Body of pancreas (tissue), 4 donors: Measurements from ENCODE around the gene SPOCK3. TPM values are rescaled to one million over a fixed set of nuclear protein-coding genes. Genes with fewer than 3 reads are reported as not detected.

Experiments
- ATAC-seq: fragments of 150-250 bp; one replicate; pipeline ENCODE4 v1.9.1; 2016
- DNase-seq, 4 donors: peaks; one replicate each; pipeline ENCODE4 v3.0.0-alpha.2; 2019
- H3K27ac ChIP-seq, 4 donors: fragments of 200-600 bp; sonication (generic); 1 replicate in 3 of 4; 2 replicates in 1 of 4; pipeline versions ENCODE4 v1.5.1 to v1.6.1; 2016 to 2019; ENCODE audit warnings: mild to moderate bottlenecking in 1 of 4, mixed read lengths in 1 of 4, moderate library complexity in 1 of 4
- H3K27me3 ChIP-seq, 2 donors: fragments of 200-600 bp; sonication (generic); one replicate each; pipeline ENCODE4 v1.6.0; 2016; ENCODE audit warnings: mild to moderate bottlenecking in 1 of 2
- H3K36me3 ChIP-seq, 2 donors: fragments of 200-600 bp; sonication (generic); replicated peaks in 1 of 2; 2 replicates each; pipeline ENCODE4 v1.5.1; 2016; ENCODE audit warnings: low read depth in 2 of 2; ENCODE audit not compliant: insufficient read depth in 1 of 2
- H3K4me1 ChIP-seq: fragments of 200-600 bp; sonication (generic); one replicate; pipeline ENCODE4 v1.6.0; 2016
- H3K4me3 ChIP-seq, 2 donors: fragments of 200-600 bp; sonication (generic); 1 replicate in 1 of 2; 2 replicates in 1 of 2; pipeline ENCODE4 v1.5.1; 2016 to 2019
- H3K9me3 ChIP-seq, 3 donors: fragments of 200-600 bp; sonication (generic); 1 replicate in 2 of 3; 2 replicates in 1 of 3; pipeline ENCODE4 v1.5.1; 2016
- POLR2A ChIP-seq, 3 donors: fragments of 450-650 bp; IDR thresholded peaks; one replicate each; pipeline ENCODE4 v1.6.1; 2016; ENCODE audit warnings: antibody characterized with exemption in 3 of 3, mild to moderate bottlenecking in 2 of 3
- WGBS, 2 donors: methylation state at CpG; one replicate each; pipeline ENCODE4 v1.1.5; 2017; 5-methylcytosine and 5-hydroxymethylcytosine counted together
- intact Hi-C: fragments of 100-400 bp; cut with DNase I; formaldehyde crosslinking; loops from one replicate; pipeline ENCODE4 v1.15.1; 2023
- total RNA-seq, 2 donors: library from RNA; depleted of rRNA; stranded (reverse); fragments of >200 nt; gene quantifications; one replicate each; pipeline ENCODE4 v1.1.0, GENCODE V29; 2016
- TF ChIP-seq, protein P1 (sequence below), 7 experiments: fragments of 450-650 bp in 4 of 7; fragments of 200-600 bp in 3 of 7; sonication (generic) in 3 of 7; IDR thresholded peaks; one replicate each; pipeline ENCODE4 v1.5.1; 2016 to 2019; ENCODE audit warnings: antibody characterized with exemption in 7 of 7

Gene SPOCK3
- total RNA-seq, 2 donors from 2014 or later = not detected

DNA sequence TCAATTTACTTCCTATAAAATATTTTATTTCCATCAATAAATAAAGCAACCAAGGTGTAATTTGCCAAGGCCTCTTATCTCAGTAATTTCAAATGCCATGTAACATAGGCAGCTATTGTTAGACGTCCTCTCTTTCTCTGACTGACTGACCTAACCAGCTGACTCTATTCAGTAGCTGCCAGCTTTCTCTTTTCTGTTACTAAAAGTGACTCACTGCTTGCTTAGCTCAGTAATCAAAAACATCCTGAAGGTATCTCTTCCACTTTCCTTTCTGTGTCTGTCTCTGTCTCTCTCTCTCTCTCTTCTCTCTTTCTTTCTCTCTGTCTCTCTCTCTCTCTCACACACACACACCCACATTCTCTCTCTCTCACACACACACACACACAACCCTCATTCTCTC, 134.2 kb downstream of the SPOCK3 start:
- ATAC-seq = no peak
- no peak for TF ChIP-seq POLR2A (IDR thresholded peaks at IDR 0.05)
- TF ChIP-seq, protein P1, sequence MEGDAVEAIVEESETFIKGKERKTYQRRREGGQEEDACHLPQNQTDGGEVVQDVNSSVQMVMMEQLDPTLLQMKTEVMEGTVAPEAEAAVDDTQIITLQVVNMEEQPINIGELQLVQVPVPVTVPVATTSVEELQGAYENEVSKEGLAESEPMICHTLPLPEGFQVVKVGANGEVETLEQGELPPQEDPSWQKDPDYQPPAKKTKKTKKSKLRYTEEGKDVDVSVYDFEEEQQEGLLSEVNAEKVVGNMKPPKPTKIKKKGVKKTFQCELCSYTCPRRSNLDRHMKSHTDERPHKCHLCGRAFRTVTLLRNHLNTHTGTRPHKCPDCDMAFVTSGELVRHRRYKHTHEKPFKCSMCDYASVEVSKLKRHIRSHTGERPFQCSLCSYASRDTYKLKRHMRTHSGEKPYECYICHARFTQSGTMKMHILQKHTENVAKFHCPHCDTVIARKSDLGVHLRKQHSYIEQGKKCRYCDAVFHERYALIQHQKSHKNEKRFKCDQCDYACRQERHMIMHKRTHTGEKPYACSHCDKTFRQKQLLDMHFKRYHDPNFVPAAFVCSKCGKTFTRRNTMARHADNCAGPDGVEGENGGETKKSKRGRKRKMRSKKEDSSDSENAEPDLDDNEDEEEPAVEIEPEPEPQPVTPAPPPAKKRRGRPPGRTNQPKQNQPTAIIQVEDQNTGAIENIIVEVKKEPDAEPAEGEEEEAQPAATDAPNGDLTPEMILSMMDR (IDR thresholded peaks at IDR 0.05) = no peak
- no peak for DNase-seq
- Histone ChIP-seq H3K4me1 (no peaks in the 10 kb centered on the region), H3K4me3 (no peak overlapping the region), H3K36me3 (no peaks in the 10 kb centered on the region), H3K9me3 (no peaks in the 10 kb centered on the region), H3K27ac (no peak overlapping the region), H3K27me3 (no peaks in the 10 kb centered on the region)
- WGBS, 2 donors = 8 to 10% methylated on average over 1 of the region's 1 CpG
- intact Hi-C loops = no loop called here

DNA sequence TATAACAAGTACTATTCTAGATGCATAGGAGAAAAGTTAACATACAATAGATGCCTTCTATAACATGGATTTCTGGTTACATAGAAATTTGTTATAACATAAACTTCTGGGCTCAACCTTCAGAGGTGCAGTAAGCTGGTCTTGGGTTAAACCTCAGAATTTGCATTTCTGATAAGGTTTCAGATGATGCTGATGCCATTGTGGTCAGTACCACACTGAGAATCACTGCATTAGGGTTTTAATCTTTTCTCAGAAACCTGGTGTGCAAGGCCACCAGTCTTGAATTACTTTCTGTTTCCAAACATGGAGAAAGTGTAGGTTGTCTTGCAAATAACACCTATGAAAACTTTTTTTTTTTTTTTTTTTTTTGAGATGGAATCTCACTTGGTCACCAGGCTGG, 146.2 kb downstream of the SPOCK3 start:
- Histone ChIP-seq H3K36me3 (no peaks in the 10 kb centered on the region), H3K27ac (no peak overlapping the region), H3K4me3 (no peak overlapping the region), H3K27me3 (no peaks in the 10 kb centered on the region), H3K4me1 (no peaks in the 10 kb centered on the region), H3K9me3 (no peaks in the 10 kb centered on the region)
- DNase-seq (no peak), ATAC-seq (no peak)
- intact Hi-C loops = no loop called here
- TF ChIP-seq, protein P1 (IDR thresholded peaks at IDR 0.05) = no peak
- TF ChIP-seq POLR2A (IDR thresholded peaks at IDR 0.05) = no peak

DNA sequence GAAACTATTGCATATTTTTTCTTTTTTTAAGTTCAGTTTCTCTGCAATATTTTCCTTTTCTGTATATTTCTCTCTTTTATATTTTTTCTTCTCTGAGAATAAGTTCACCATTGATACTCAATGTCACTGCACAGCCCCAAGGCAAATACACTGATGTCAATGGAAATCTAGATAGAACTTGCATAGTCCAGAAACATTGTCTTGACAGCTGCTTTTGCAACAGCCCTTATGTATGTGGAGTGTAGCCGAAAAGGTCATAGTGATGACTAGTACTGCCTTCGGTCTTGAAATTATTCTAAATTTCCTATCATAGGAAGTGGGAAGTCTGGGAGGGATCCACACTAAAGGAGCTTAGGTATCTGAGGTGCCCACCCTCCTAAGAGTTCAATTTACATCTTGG, 150.0 kb downstream of the SPOCK3 start:
- H3K9me3 ChIP-seq = no peaks in the 10 kb centered on the region
- H3K36me3 ChIP-seq = no peaks in the 10 kb centered on the region
- H3K27me3 ChIP-seq = no peaks in the 10 kb centered on the region
- no peak overlapping the region for H3K27ac ChIP-seq
- WGBS, 2 donors = 69 to 78% methylated on average over 2 of the region's 2 CpGs
- ATAC-seq (no peak), DNase-seq (no peak)
- TF ChIP-seq, protein P1 (IDR thresholded peaks at IDR 0.05) = no peak
- TF ChIP-seq POLR2A (IDR thresholded peaks at IDR 0.05) = no peak
- no peaks in the 10 kb centered on the region for H3K4me1 ChIP-seq
- no peak overlapping the region for H3K4me3 ChIP-seq
- intact Hi-C loops = no loop called here

DNA sequence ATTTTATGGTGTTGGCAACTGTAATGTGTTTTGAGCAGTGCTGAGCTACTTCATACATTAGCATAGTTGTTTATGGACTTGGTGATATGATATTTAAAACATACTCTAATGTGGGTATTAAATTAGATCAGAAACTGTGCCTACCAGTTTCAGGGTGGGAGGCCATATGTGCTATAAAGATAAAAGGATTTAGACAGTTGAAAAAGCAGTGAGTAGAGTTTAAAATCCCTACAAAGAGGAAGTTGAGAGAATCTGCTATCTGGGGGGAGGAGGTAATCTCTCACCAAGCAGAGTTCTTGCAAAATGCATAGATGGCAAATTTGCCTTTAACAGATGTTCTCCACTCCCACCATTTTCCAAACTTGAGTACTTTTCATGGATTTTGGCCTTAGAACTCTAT, 154.5 kb downstream of the SPOCK3 start:
- intact Hi-C loops = no loop called here
- Histone ChIP-seq H3K4me3 (no peak overlapping the region), H3K27me3 (no peaks in the 10 kb centered on the region), H3K9me3 (no peaks in the 10 kb centered on the region), H3K27ac (no peak overlapping the region), H3K4me1 (no peaks in the 10 kb centered on the region), H3K36me3 (no peaks in the 10 kb centered on the region)
- ATAC-seq (no peak), DNase-seq (no peak)
- no peak for TF ChIP-seq POLR2A (IDR thresholded peaks at IDR 0.05)
- TF ChIP-seq, protein P1 (IDR thresholded peaks at IDR 0.05) = no peak

DNA sequence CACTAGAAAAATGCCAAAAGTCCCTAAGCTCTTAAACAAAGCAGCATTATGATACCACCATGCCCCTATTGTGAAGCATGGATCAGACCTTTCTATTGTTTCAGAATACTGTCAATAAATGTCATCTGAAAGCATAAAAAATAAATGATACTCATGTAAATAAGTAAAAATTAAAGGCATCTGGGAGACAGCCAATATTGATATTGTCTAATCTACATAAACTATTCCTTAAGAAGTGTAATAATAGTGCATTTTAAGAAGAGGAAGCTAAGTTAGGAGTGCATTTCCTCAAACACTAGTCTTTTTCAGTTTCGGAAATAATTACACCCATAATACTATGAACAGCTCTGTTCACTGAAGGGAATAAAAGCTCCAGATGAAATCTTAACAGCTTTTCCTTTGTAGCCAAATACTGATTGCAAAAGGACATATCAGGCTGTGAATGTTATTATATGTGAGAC, 181.6 kb downstream of the SPOCK3 start:
- intact Hi-C loops = no loop called here
- TF ChIP-seq, protein P1 (IDR thresholded peaks at IDR 0.05) = no peak
- no peak for TF ChIP-seq POLR2A (IDR thresholded peaks at IDR 0.05)
- DNase-seq (no peak), ATAC-seq (no peak)
- Histone ChIP-seq H3K36me3 (no peaks in the 10 kb centered on the region), H3K4me3 (no peak overlapping the region), H3K9me3 (no peaks in the 10 kb centered on the region), H3K27me3 (no peaks in the 10 kb centered on the region), H3K4me1 (no peaks in the 10 kb centered on the region), H3K27ac (no peak overlapping the region)
- WGBS, 2 donors = 66 to 82% methylated on average over 1 of the region's 1 CpG
